Suprapubic skin (tissue), 4 donors: Measurements from ENCODE around the gene SMAD7. TPM values are rescaled to one million over a fixed set of nuclear protein-coding genes. Genes with fewer than 3 reads are reported as not detected.

Experiments
- DNase-seq, 2 donors: peaks; one replicate each; pipeline ENCODE4 v3.0.0-alpha.2; 2019; ENCODE audit warnings: low spot score in 2 of 2
- H3K27ac ChIP-seq: fragments of 200-600 bp; sonication (generic); one replicate; pipeline ENCODE4 v1.5.1; 2019
- H3K27me3 ChIP-seq: fragments of 200-600 bp; sonication (generic); one replicate; pipeline ENCODE4 v1.5.1; 2019
- H3K36me3 ChIP-seq: fragments of 200-600 bp; sonication (generic); one replicate; pipeline ENCODE4 v1.5.1; 2019
- H3K4me1 ChIP-seq: fragments of 200-600 bp; sonication (generic); one replicate; pipeline ENCODE4 v1.5.1; 2019
- H3K4me3 ChIP-seq: fragments of 200-600 bp; sonication (generic); one replicate; pipeline ENCODE4 v1.5.1; 2019; ENCODE audit warnings: mild to moderate bottlenecking
- H3K9me3 ChIP-seq: fragments of 200-600 bp; sonication (generic); one replicate; pipeline ENCODE4 v1.5.1; 2019
- CTCF ChIP-seq, 2 donors: fragments of 200-600 bp in 1 of 2; fragments of 450-650 bp in 1 of 2; sonication (generic) in 1 of 2; IDR thresholded peaks; one replicate each; pipeline ENCODE4 v1.5.1; 2016 to 2019; ENCODE audit warnings: antibody characterized with exemption in 2 of 2, mild to moderate bottlenecking in 1 of 2, moderate library complexity in 1 of 2
- EP300 ChIP-seq: sonication (generic); formaldehyde crosslinking; IDR thresholded peaks from one replicate; pipeline ENCODE4 v1.6.1; 2017; ENCODE audit warnings: antibody characterized with exemption
- POLR2A ChIP-seq, 2 donors: fragments of 450-650 bp; IDR thresholded peaks; one replicate each; pipeline ENCODE4 v1.6.1; 2017; ENCODE audit warnings: antibody characterized with exemption in 2 of 2, mild to moderate bottlenecking in 2 of 2, moderate library complexity in 2 of 2
- POLR2AphosphoS5 ChIP-seq, 3 donors: sonication (generic); formaldehyde crosslinking; IDR thresholded peaks; one replicate each; pipeline ENCODE4 v1.6.1; 2017; ENCODE audit warnings: antibody characterized with exemption in 3 of 3
- WGBS: methylation state at CpG from one replicate; pipeline ENCODE4 v1.1.5; 2018; 5-methylcytosine and 5-hydroxymethylcytosine counted together
- total RNA-seq, 4 donors: library from RNA; depleted of rRNA; stranded (reverse); fragments of >200 nt; gene quantifications; one replicate each; pipeline ENCODE4 v1.1.0, GENCODE V29; 2016

The SMAD7 gene, protein sequence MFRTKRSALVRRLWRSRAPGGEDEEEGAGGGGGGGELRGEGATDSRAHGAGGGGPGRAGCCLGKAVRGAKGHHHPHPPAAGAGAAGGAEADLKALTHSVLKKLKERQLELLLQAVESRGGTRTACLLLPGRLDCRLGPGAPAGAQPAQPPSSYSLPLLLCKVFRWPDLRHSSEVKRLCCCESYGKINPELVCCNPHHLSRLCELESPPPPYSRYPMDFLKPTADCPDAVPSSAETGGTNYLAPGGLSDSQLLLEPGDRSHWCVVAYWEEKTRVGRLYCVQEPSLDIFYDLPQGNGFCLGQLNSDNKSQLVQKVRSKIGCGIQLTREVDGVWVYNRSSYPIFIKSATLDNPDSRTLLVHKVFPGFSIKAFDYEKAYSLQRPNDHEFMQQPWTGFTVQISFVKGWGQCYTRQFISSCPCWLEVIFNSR
- total RNA-seq, result 10 to 100 TPM; 19.7 to 41.6 (median 27.8) TPM

DNA sequence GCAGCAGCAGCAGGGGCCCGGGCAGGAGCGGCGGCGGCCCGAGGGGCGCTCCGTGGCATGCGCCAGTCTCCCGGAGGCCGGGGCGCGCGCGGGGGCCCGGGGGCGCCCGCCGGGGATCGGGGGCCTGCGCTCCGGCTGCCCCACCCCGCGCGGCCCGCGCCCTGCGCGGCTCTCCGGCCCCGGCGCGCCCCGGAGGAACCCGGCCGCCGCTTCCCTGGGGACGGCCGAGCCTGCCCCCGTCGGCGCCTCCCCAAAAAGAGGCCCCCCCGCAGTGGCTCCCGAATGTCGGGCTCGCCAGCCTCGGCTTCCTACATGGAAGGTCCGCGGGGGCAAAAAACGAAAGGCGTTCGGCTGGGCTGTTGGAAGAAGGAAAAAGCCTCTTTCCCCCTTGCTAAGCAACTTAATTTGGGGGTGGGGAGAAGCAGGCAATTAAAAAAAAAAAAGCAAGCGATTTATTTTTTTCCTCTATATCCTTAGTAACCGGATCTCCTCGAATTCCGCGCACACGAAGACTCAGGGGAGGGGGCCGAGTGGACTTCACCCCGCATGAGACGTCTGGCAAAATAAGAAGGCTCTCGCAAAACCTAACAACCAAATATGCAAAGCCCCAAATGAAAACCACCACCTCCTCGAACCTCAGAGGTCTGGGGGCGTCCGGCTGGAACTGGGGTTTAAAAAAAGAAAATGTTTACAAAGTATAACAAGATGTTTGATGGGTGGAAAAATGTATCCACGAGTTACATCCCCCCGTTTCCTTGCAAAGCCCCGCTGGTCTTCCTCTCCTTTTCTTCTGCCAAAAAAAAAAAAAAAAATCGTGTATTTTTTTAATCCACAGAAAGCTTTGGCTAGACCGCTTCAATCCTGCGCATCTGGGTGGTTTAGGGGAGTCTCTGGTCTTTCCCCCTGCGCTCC lies at the start of gene SMAD7:
SMAD7 (minus strand) TSS at position 430 of the 912 bp plus-strand sequence. CDS start 541 bp downstream, outside the sequence.
- no peak for DNase-seq
- H3K27ac ChIP-seq, result peak within 1 kb of the TSS; percentile 95
- H3K4me3 ChIP-seq, result peak within 1 kb of the TSS; percentile 92
- no peaks in the 10 kb centered on the region for H3K36me3 ChIP-seq
- no peaks in the 10 kb centered on the region for H3K27me3 ChIP-seq
- no peaks in the 10 kb centered on the region for H3K9me3 ChIP-seq
- TF ChIP-seq EP300 (no peak), POLR2A (IDR thresholded peaks at IDR 0.05) (no peak), CTCF (IDR thresholded peaks at IDR 0.05) (no peak), POLR2AphosphoS5 (IDR thresholded peaks at IDR 0.05) (no peak)
- peaks cover 57% of the 10 kb centered on the region for H3K4me1 ChIP-seq
- WGBS, result under 1% methylated on average over 32 of the region's 71 CpGs

DNA sequence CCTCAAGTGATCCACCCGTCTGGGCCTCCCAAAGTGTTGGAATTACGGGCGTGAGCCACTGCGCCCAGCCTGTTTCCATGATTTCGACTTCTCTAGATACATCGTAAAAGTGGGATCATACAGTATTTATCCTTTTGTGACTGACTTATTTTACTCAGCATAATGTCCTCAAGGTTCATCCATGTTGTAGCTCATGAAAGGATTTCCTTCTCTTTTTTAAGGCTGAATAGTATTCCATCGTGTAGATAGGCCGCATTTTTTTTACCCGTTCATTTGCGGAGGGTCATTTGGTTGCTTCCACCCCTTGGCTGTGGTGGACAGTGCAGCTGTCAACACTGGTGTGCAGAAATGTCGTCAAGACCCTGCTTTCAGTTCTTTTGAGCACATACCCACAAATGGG lies 48.8 kb upstream of the SMAD7 start:
- Histone ChIP-seq H3K27me3 (no peaks in the 10 kb centered on the region), H3K4me1 (peaks cover 22% of the 10 kb centered on the region), H3K4me3 (no peak overlapping the region), H3K36me3 (no peaks in the 10 kb centered on the region), H3K27ac (no peak overlapping the region), H3K9me3 (no peaks in the 10 kb centered on the region)
- no peak for DNase-seq
- TF ChIP-seq POLR2AphosphoS5 (IDR thresholded peaks at IDR 0.05) (no peak), POLR2A (IDR thresholded peaks at IDR 0.05) (no peak), CTCF (IDR thresholded peaks at IDR 0.05) (no peak), EP300 (no peak)
- 96% methylated on average over 11 of the region's 11 CpGs for WGBS

DNA sequence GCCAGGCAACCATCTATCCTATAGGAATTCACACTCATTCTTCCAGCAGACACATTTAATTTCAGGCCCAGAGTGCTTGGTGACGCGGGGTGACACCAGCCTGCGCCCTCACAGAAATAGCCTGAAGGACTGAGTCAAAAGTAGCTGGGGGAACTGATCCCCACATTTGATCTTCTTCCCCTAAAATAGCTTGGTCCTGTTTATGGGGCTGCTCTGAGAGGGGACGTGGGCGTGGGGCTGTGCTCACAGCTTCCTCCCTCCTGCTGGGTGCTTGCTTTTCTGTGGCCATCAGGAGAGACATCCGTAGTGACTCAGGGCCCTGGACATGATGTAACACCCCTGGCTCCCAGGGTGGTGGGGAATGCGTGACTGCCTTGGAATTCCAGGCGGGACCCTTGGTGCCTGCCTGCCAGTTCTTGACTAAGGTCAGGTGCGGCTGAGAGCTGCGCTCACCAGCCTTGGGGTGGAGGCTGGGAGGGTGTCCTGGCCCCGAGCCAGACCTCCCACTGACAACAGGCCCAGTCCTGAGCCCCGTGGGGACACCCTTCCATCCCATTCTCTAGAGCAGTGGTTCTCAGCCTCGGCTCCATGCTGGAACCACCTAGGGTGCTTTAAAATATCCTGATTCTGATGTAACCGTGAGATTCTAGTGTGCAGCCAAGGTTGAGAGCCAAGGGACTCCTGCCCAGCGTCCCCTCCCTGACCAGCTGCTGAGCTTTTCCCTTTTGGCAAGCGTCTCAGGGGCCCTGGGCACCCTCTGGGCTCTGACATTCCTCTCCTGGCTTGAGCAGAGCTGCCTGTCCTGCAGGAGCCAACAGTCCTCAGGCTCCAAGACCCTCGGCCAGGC lies 47.4 kb upstream of the SMAD7 start:
- no peak overlapping the region for H3K4me3 ChIP-seq
- peaks cover 36% of the 10 kb centered on the region for H3K4me1 ChIP-seq
- H3K27me3 ChIP-seq, result no peaks in the 10 kb centered on the region
- peak overlapping the region; percentile 20 for H3K27ac ChIP-seq
- peak in 1 of 2 donors; percentile 91 for DNase-seq
- no peak for TF ChIP-seq CTCF (IDR thresholded peaks at IDR 0.05)
- no peak for TF ChIP-seq EP300
- no peak for TF ChIP-seq POLR2A (IDR thresholded peaks at IDR 0.05)
- TF ChIP-seq POLR2AphosphoS5 (IDR thresholded peaks at IDR 0.05), result no peak
- 64% methylated on average over 4 of the region's 17 CpGs for WGBS
- H3K36me3 ChIP-seq, result no peaks in the 10 kb centered on the region
- no peaks in the 10 kb centered on the region for H3K9me3 ChIP-seq

DNA sequence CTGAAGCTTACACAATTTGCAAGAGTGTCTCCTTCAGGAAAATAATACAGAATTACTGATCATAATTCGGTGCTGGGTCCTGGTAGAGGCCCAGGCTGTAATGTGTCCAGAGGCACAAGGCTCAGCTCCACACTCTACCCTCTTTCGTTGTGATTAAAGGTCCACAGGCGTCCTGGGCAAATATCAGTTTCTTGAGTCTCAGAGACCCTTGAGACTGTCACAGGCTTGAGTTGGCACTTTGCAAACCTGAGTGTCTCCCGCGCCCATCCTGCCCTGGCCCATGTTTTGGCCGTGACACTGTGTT lies 46.9 kb upstream of the SMAD7 start:
- Histone ChIP-seq H3K27ac (peak overlapping the region; percentile 20), H3K36me3 (no peaks in the 10 kb centered on the region), H3K4me3 (no peak overlapping the region), H3K4me1 (peaks cover 37% of the 10 kb centered on the region), H3K9me3 (no peaks in the 10 kb centered on the region), H3K27me3 (no peaks in the 10 kb centered on the region)
- TF ChIP-seq POLR2AphosphoS5 (IDR thresholded peaks at IDR 0.05), result no peak
- no peak for TF ChIP-seq EP300
- TF ChIP-seq POLR2A (IDR thresholded peaks at IDR 0.05), result no peak
- TF ChIP-seq CTCF (IDR thresholded peaks at IDR 0.05), result no peak
- WGBS, result 72% methylated on average over 6 of the region's 6 CpGs
- DNase-seq, result no peak
